ENCODE measurements around the gene FRMD6.

GRCh38 chr14:51638071-51638944, 13.4 kb upstream of the FRMD6 start:
- TF ChIP-seq CTCF (IDR thresholded peaks at IDR 0.05), result no peak
- no peak for TF ChIP-seq POLR2A (IDR thresholded peaks at IDR 0.05)
- no peak for TF ChIP-seq EP300 (IDR thresholded peaks at IDR 0.05)

Data from suprapubic skin (tissue), 3 donors.